ENCODE measurements around the gene RAP1GDS1.

GRCh38 chr4:98293104-98293887 lies 32.1 kb downstream of the RAP1GDS1 start:
- TF ChIP-seq, protein P1, sequence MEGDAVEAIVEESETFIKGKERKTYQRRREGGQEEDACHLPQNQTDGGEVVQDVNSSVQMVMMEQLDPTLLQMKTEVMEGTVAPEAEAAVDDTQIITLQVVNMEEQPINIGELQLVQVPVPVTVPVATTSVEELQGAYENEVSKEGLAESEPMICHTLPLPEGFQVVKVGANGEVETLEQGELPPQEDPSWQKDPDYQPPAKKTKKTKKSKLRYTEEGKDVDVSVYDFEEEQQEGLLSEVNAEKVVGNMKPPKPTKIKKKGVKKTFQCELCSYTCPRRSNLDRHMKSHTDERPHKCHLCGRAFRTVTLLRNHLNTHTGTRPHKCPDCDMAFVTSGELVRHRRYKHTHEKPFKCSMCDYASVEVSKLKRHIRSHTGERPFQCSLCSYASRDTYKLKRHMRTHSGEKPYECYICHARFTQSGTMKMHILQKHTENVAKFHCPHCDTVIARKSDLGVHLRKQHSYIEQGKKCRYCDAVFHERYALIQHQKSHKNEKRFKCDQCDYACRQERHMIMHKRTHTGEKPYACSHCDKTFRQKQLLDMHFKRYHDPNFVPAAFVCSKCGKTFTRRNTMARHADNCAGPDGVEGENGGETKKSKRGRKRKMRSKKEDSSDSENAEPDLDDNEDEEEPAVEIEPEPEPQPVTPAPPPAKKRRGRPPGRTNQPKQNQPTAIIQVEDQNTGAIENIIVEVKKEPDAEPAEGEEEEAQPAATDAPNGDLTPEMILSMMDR (IDR thresholded peaks at IDR 0.05 in 4 of 5, conservative IDR thresholded peaks at IDR 0.05 in 1 of 5): no peak
- TF ChIP-seq POLR2A (IDR thresholded peaks at IDR 0.05): no peak
